Measurements from ENCODE around the gene WASHC2C. TPM values are rescaled to one million over a fixed set of nuclear protein-coding genes. Genes with fewer than 3 reads are reported as not detected.
"Not testable (repeated sequence)": the region's sequence is repeated elsewhere in the genome, so short reads cannot be mapped to it uniquely, and the experiment has no call there.

Gene WASHC2C, protein sequence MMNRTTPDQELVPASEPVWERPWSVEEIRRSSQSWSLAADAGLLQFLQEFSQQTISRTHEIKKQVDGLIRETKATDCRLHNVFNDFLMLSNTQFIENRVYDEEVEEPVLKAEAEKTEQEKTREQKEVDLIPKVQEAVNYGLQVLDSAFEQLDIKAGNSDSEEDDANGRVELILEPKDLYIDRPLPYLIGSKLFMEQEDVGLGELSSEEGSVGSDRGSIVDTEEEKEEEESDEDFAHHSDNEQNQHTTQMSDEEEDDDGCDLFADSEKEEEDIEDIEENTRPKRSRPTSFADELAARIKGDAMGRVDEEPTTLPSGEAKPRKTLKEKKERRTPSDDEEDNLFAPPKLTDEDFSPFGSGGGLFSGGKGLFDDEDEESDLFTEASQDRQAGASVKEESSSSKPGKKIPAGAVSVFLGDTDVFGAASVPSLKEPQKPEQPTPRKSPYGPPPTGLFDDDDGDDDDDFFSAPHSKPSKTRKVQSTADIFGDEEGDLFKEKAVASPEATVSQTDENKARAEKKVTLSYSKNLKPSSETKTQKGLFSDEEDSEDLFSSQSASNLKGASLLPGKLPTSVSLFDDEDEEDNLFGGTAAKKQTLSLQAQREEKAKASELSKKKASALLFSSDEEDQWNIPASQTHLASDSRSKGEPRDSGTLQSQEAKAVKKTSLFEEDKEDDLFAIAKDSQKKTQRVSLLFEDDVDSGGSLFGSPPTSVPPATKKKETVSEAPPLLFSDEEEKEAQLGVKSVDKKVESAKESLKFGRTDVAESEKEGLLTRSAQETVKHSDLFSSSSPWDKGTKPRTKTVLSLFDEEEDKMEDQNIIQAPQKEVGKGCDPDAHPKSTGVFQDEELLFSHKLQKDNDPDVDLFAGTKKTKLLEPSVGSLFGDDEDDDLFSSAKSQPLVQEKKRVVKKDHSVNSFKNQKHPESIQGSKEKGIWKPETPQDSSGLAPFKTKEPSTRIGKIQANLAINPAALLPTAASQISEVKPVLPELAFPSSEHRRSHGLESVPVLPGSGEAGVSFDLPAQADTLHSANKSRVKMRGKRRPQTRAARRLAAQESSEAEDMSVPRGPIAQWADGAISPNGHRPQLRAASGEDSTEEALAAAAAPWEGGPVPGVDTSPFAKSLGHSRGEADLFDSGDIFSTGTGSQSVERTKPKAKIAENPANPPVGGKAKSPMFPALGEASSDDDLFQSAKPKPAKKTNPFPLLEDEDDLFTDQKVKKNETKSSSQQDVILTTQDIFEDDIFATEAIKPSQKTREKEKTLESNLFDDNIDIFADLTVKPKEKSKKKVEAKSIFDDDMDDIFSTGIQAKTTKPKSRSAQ (N-terminal part only)
- total RNA-seq, result 29.0 and 47.1 TPM in 2 replicates

GRCh38 chr10:45726703-45727420 is at the start of gene WASHC2C:
Gene WASHC2C (plus strand): TSS chr10:45727266. CDS start chr10:45727318, 52 bp downstream.
- peak; percentile 36 for DNase-seq (ENCODE audit: low read depth)

- DNase-seq (ENCODE audit: low read depth), result not testable (repeated sequence)
Observed at GRCh38 chr10:45678467-45678866, 48.6 kb upstream of the WASHC2C start.

GRCh38 chr10:45710200-45710796 is 16.8 kb upstream of the WASHC2C start:
- DNase-seq (ENCODE audit: low read depth), result not testable (repeated sequence)

DNA sequence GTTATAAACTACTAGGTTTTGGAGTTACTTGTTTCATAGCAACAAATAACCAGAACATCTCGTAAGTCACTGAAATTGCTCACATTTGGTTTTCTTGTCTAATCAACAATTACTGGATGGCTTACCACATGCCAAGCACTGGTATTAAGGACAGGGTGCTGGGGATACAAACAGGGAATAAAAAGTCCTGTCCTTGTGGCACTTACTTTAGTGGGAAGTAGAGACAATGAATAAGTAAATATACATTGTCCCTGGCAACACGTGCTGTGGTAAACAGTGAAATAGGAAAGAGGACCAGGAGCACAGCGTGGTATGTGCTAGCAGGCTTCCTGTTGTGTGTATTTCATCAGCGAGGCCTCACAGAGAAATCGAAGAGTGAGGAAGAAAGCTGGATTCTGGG is 15.8 kb upstream of the WASHC2C start:
- DNase-seq (ENCODE audit: low read depth), result not testable (repeated sequence)

GRCh38 chr10:45717053-45717452 is 10.0 kb upstream of the WASHC2C start:
- DNase-seq (ENCODE audit: low read depth), result not testable (repeated sequence)

DNA sequence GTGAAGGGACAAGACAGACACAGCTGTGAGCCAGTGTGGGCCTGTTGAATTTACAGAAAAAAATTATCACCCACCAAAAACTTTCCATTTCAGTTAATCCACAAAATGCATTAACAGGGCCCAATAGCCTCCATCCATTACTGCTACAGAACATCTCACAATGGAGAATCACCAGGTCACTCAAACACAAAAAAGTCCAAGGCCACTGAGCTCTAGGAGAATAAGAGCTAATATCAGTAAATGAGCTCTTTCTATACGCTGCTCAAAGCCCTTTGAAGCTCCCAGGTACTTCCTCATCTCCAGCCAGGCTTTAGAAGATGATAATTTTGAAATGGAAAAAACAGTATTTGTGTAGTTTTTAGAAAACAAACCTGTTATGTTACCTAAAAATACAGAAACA is 9.4 kb upstream of the WASHC2C start:
- not testable (repeated sequence) for DNase-seq (ENCODE audit: low read depth)

GRCh38 chr10:45721503-45721902 is 5.6 kb upstream of the WASHC2C start:
- DNase-seq (ENCODE audit: low read depth), result not testable (repeated sequence)

DNA sequence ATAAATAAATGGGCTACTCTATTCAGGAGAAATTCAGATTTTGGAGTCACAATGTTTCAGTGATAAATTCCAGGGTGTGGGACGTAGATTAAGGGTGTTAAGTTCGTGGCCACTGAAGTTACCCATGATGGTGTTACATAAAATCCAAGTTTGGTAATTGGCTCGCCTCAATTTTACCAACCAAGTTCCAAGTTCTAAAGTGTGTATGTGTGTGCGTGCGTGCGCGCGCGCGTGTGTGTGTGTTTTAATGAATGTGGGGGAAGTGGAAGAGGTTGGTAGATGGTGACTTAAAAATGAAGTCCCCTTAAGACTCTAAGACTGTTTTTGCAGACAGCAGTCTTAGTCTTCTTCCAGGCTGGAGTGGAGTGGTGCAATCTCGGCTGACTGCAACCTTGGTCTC is 3.2 kb upstream of the WASHC2C start:
- DNase-seq (ENCODE audit: low read depth), result not testable (repeated sequence)

DNA sequence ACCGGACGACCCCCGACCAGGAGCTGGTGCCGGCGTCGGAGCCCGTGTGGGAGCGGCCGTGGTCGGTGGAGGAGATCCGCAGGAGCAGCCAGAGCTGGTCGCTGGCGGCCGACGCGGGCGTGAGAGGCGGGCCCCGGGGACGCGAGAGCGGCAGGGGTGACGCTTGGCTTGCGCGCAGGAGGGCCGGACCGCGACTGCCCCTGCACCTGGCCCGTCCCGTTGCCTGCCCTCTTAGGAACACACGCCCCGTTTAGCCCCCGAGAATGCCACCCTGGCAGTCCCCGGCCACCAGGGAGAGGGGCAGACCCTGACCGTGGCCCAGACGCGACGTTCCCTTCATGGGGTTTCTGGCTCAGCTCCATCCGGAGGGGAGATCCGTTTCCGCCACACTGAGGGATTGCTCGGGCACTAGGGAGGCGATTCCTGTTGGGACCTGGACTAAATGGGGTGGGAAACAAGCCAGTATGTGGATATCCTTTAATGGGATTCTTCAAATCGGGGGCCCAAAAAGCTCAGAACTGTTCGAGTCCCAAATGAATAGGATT is 427 bp downstream of the WASHC2C start:
- DNase-seq (ENCODE audit: low read depth), result not testable (repeated sequence)

DNA sequence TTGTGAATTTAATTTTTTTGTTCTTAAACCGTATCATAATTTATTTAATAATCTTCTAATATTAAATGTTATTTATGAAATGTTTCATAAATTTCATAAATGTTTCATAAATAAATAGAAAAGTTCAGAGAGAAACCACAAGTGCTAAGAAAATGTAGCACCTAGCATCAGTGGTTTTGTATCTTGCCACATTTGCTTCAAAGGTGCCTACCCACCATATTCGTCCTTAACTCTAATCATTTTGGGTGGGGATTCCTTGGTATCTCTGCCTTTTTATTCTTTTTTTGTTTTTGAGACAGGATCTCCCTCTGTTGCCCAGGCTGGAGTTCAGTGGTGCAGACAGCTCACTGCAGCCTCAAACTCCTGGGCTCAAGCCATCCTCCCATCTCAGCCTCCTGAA is 7.4 kb downstream of the WASHC2C start:
- DNase-seq (ENCODE audit: low read depth), result not testable (repeated sequence)

DNA sequence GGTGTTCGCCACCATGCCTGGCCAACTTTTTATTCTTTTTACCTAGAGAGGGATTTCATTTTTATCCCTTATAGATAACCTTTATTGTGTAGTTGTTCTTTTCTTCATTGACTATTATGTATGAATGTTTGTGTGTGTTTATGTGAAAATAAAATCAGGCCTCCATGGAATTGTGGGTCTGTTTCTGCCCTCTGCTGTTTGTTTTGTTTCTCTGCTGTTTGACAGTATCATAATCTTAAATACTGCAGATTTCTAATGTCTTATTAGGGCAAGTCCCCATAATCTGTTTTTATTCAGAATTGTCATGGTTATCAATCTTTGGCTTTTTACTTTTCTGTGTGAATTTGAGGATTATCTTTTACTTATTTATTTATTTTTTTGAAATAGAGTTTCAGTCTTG is 7.8 kb downstream of the WASHC2C start:
- DNase-seq (ENCODE audit: low read depth), result not testable (repeated sequence)

GRCh38 chr10:45741559-45741958 is 14.5 kb downstream of the WASHC2C start:
- not testable (repeated sequence) for DNase-seq (ENCODE audit: low read depth)

GRCh38 chr10:45742014-45742413 is 14.9 kb downstream of the WASHC2C start:
- not testable (repeated sequence) for DNase-seq (ENCODE audit: low read depth)

GRCh38 chr10:45751141-45751540 is 24.1 kb downstream of the WASHC2C start:
- not testable (repeated sequence) for DNase-seq (ENCODE audit: low read depth)

GRCh38 chr10:45752210-45752609 is 25.1 kb downstream of the WASHC2C start:
- not testable (repeated sequence) for DNase-seq (ENCODE audit: low read depth)

DNA sequence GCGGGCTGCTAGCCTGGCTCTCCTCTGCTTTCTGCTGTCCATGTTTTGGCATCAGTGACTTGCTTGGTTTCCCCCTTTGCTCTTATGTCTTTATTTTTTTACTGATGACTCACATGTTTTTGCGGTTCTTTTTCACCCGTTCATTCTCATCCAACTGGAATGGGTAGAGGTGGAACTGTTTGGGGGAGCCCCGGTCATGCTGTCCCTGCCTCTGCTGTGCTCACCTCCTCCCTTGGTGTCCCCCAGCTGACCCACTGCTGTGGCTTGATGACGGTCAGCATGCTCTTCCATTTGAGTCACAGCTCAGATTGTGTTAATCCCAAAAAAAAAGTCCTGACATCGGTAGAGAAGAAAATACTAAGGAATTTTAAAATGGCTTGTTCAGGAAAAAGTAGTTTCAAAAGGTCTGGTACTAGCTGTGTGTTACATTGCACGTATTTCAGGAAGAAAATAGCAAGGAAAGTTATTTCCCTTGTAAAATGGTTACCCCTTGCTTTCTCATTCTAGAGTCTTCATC is 27.0 kb downstream of the WASHC2C start:
- not testable (repeated sequence) for DNase-seq (ENCODE audit: low read depth)

GRCh38 chr10:45755083-45755482 is 28.0 kb downstream of the WASHC2C start:
- not testable (repeated sequence) for DNase-seq (ENCODE audit: low read depth)

DNA sequence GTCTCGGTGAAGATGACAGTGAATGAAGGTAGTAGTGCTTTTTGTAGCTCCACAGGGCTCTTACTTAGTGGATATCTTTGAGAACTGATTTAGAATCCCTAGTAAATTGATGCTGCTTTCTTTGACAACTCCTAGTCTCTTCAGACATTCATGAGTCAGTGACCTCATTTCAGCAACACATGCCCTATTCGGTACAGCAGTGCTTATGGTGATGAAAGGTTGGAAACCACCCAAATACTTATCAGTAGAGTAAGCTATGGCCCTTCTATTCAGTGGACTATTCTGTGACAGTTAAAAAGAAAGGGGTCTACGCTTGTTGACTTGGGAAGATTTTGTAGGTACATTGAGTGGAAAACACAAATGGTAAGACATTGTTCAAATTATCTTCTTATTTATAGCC is 29.0 kb downstream of the WASHC2C start:
- not testable (repeated sequence) for DNase-seq (ENCODE audit: low read depth)

DNA sequence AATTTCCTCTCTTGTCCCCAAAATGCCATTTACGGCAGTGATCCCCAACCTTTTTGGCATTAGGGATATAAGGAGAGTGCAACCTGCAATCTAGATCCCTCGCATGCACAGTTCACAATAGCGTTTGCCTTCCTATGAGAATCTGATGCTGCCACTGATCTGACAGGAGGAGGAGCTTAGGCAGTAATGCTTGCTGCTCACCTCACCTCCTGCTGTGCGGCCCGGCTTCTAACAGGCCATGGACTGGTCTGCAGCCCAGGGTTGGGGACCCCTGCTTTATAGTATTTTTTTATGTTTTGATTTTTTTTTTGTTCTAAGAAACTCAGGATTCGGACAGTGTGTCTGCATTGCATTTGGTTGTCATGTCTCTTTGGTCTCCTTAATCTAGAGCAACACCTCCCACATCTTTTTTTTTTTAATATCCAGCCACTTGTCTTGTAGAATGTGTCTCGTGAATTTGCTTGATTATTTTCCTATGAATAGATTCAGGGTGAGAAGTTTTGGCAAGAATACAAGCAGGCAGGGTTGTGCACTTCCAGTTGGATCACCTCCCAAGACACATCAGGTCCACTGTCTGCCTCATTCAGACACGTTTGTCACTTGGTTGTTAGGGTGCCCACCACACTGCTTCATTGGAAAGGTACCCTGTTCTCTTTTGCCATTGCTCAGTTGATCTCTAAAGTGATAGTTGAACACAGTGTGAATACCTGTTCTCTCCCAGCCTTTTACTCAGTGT is 30.8 kb downstream of the WASHC2C start:
- not testable (repeated sequence) for DNase-seq (ENCODE audit: low read depth)
